ENCODE data around the gene KCND3. TPM values are rescaled to one million over a fixed set of nuclear protein-coding genes. Genes with fewer than 3 reads are reported as not detected.
A peak's percentile ranks its signal among the peaks of the same experiment; 100 is the strongest.

The KCND3 gene
- total and polyA plus RNA-seq, 8 donors, result 0.87 to 15.8 (median 4.5) TPM

DNA sequence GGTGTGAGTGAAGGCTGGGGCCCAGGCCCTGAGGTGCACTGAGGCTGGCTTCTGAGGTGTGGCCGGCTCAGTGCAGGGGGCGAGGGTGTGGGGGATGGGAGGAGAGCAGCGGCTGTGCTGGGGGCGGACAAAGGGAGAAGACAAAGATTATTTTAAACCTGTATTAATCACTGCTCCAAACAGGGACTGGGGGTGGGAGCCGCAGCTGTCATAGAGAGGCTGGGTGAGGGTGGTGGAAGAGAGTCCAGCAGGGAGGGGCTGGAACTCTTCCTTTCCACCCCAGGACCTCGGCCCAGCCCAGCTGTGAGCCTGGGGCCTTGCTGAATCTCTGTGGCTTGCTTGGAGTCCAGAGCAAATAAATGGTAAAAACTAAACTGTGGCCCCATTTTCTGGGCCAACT, 106.9 kb downstream of the KCND3 start:
- 53 to 77% (median 66%) methylated on average over 6 of the region's 6 CpGs for WGBS, 5 donors

DNA sequence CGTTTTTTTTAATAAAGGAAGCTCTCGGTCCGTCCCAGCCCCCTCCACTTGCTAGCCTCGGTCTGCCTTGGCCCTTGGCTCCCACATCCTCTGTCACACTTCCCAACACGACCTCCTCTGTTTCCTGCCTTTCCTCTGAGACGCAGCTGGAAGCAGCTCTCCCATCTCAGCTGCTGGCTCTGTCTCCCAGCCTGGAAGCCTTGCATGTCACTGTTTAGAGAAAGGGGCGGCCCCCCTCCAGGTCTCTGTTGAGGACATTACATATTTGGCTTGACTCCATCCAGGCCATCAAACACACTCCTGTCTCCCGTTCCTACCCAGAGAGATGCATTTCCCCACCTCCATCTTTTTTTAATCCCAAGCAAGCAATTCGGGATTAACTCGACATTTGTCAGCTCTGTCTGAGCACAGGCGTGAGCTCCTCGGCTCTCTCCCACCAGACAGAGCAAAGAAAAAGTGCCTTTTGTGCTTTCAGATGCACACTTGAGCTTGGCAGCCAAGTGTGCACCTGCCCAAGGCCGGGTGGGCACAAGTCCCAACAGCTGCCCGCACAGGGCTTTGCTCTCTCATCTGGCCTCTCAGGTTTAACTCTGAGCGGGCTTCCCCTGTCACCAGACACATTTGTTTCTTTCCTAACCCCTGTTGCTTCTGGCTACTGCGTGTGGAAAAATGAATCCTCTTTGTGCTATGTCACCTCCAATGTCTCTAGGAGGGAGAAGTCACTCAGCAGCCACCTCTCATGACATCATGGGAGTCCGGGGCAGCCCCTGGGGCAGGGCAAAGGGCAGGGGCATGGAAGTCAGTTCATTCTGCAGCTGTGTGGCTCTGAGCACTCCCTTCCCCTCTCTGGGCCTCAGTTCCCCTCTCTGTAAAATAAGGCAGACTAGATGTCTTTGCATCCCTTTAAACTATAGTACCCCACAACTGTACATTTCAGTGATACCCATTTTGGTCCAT, 108.3 kb downstream of the KCND3 start:
- 30 to 46% (median 37%) methylated on average over 17 of the region's 17 CpGs for WGBS, 5 donors
- TF ChIP-seq POLR2AphosphoS5 (IDR thresholded peaks at IDR 0.05) (no peak), EP300 (IDR thresholded peaks at IDR 0.05) (no peak), POLR2A (IDR thresholded peaks at IDR 0.05) (no peak)
- TF ChIP-seq, protein P1, sequence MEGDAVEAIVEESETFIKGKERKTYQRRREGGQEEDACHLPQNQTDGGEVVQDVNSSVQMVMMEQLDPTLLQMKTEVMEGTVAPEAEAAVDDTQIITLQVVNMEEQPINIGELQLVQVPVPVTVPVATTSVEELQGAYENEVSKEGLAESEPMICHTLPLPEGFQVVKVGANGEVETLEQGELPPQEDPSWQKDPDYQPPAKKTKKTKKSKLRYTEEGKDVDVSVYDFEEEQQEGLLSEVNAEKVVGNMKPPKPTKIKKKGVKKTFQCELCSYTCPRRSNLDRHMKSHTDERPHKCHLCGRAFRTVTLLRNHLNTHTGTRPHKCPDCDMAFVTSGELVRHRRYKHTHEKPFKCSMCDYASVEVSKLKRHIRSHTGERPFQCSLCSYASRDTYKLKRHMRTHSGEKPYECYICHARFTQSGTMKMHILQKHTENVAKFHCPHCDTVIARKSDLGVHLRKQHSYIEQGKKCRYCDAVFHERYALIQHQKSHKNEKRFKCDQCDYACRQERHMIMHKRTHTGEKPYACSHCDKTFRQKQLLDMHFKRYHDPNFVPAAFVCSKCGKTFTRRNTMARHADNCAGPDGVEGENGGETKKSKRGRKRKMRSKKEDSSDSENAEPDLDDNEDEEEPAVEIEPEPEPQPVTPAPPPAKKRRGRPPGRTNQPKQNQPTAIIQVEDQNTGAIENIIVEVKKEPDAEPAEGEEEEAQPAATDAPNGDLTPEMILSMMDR (IDR thresholded peaks at IDR 0.05), result no peak
- H3K4me1 ChIP-seq, result peaks cover 0 to 39% (median 19%) of the 10 kb centered on the region in 4 donors
- peak overlapping the region in 1 of 4 donors; percentile 2 for H3K4me3 ChIP-seq
- intact Hi-C loops (cut with DNase I; ENCODE audit: low total_unique reads), result no loop called here
- no peaks in the 10 kb centered on the region for H3K9me3 ChIP-seq
- peaks cover 0 to 5% (median 0%) of the 10 kb centered on the region in 3 donors for H3K27me3 ChIP-seq
- H3K36me3 ChIP-seq, result no peaks in the 10 kb centered on the region
- H3K27ac ChIP-seq, result peak overlapping the region in 2 of 5 donors; percentile 27 to 44
- DNase-seq, result peak in 1 of 2 donors; percentile 77

More for the DNA sequence above, 106.9 kb downstream of the KCND3 start:
- no peak for TF ChIP-seq POLR2AphosphoS5 (IDR thresholded peaks at IDR 0.05)
- TF ChIP-seq POLR2A (IDR thresholded peaks at IDR 0.05), result no peak
- TF ChIP-seq, protein P1 (IDR thresholded peaks at IDR 0.05), result no peak
- no peak for TF ChIP-seq EP300 (IDR thresholded peaks at IDR 0.05)
- H3K4me3 ChIP-seq, result no peak overlapping the region
- H3K27me3 ChIP-seq, result peaks cover 0 to 5% (median 0%) of the 10 kb centered on the region in 3 donors
- intact Hi-C loops (cut with DNase I; ENCODE audit: low total_unique reads), result no loop called here
- H3K36me3 ChIP-seq, result no peaks in the 10 kb centered on the region
- H3K9me3 ChIP-seq, result no peaks in the 10 kb centered on the region
- DNase-seq, result no peak
- H3K27ac ChIP-seq, result no peak overlapping the region
- H3K4me1 ChIP-seq, result peaks cover 9 to 47% (median 29%) of the 10 kb centered on the region in 4 donors

DNA sequence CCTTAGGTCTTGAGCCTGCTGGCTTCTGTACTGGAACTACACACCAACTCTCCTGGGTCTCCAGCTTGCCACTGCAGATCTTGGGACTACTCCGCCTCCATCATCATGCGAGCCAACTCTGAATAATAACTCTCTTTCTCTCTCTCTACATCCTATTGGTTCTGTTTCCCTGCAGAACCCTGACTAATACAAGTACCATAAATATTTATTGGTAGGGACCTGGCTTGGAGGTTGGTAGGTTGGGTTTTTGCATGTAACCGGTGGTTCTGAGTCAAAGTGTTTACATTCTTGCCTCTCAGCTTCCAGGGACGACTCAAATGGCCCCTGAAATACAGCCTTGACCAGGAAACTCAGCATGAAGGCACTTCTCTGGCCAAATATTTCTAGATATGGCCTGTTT, 110.4 kb downstream of the KCND3 start:
- no peak for TF ChIP-seq POLR2A (IDR thresholded peaks at IDR 0.05)
- TF ChIP-seq POLR2AphosphoS5 (IDR thresholded peaks at IDR 0.05), result peak in 1 of 3 donors; percentile 24
- no peak for DNase-seq
- H3K9me3 ChIP-seq, result no peaks in the 10 kb centered on the region
- peaks cover 0 to 5% (median 0%) of the 10 kb centered on the region in 3 donors for H3K27me3 ChIP-seq
- no peak overlapping the region for H3K4me3 ChIP-seq
- intact Hi-C loops (cut with DNase I; ENCODE audit: low total_unique reads), result no loop called here
- H3K36me3 ChIP-seq, result no peaks in the 10 kb centered on the region
- 50 to 58% (median 57%) methylated on average over 4 of the region's 4 CpGs for WGBS, 5 donors
- H3K27ac ChIP-seq, result peak overlapping the region in 1 of 5 donors; percentile 48
- peaks cover 0 to 44% (median 19%) of the 10 kb centered on the region in 4 donors for H3K4me1 ChIP-seq

DNA sequence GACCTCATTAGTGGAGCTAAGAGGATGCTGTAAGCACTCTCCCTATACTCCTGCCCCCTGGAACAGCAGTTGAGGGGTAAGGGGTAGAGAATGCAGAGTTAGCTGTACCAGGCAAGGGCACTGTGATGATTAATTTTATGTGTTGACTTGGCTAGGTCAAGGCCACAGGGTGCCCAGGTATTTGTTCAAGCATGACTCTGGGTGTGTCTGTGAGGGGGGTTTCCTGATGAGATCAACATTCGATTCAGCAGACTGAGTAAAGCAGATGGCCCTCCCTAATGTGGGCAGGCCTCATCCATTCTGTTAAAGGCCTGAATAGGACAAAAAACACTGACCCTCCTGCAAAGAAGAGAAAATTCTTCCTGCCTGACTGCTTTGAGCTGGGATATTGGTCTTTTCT, 110.8 kb downstream of the KCND3 start:
- DNase-seq, result no peak
- Histone ChIP-seq H3K4me3 (no peak overlapping the region), H3K4me1 (peaks cover 0 to 44% (median 19%) of the 10 kb centered on the region in 4 donors), H3K27ac (no peak overlapping the region), H3K36me3 (no peaks in the 10 kb centered on the region), H3K27me3 (peaks cover 0 to 5% (median 0%) of the 10 kb centered on the region in 3 donors), H3K9me3 (no peaks in the 10 kb centered on the region)
- TF ChIP-seq POLR2AphosphoS5 (IDR thresholded peaks at IDR 0.05), result no peak
- no peak for TF ChIP-seq EP300 (IDR thresholded peaks at IDR 0.05)
- TF ChIP-seq POLR2A (IDR thresholded peaks at IDR 0.05), result no peak
- TF ChIP-seq, protein P1 (IDR thresholded peaks at IDR 0.05), result no peak
- 8 to 20% (median 18%) methylated on average over 1 of the region's 1 CpG for WGBS, 5 donors
- intact Hi-C loops (cut with DNase I; ENCODE audit: low total_unique reads), result no loop called here
